HepG2 (cell line): ENCODE measurements around the gene CTNNBIP1. TPM values are rescaled to one million over a fixed set of nuclear protein-coding genes. Genes with fewer than 3 reads are reported as not detected.

Experiments used
- ATAC-seq: fragments of 200-7000 bp; cut with Tn5 transposase; 3 replicates; pipeline ENCODE4 v1.9.1; 2020; ENCODE audit warnings: mild to moderate bottlenecking, moderate library complexity
- BruUV-seq: library from RNA; stranded (reverse); fragments of 400-500 nt; replicated peaks from 2 replicates; lab custom pipeline; 2021; lab: Mats Ljungman, UMichigan
- CTCF ChIA-PET: fragments of 300-600 bp; formaldehyde crosslinking; extraction: SDS; loops from one replicate; lab custom pipeline; 2021; ENCODE audit warnings: low total read pairs, inconsistent platforms, low intra/inter-chr PET ratio; lab: Yijun Ruan, JAX
- POLR2A ChIA-PET: fragments of 350-600 bp; sonication (Branson Sonifier 250); formaldehyde crosslinking; loops from one replicate; lab custom pipeline; 2020; ENCODE audit warnings: antibody characterized with exemption, inconsistent platforms; lab: Yijun Ruan, JAX
- DNase-seq: peaks from one replicate; pipeline ENCODE4 v3.0.0-alpha.2; 2015; ENCODE audit warnings: low spot score
- FAIRE-seq: peaks from 3 replicates; lab custom pipeline; 2011; peaks lifted over from hg19 to GRCh38; lab: Jason Lieb, UNC
- H2AFZ ChIP-seq: one replicate; pipeline ENCODE4 v1.6.1; 2011; ENCODE audit warnings: low read length, inconsistent platforms
- H3K27ac ChIP-seq: fragments of 300-600 bp; 3 replicates; pipeline ENCODE4 v1.8.0; 2011; ENCODE audit warnings: mixed run types, mild to moderate bottlenecking, mixed read lengths, low read length, inconsistent platforms; ENCODE audit not compliant: insufficient read depth; ENCODE audit errors: extremely low read length
- H3K27me3 ChIP-seq, 2 experiments: fragments of 200-600 bp in 1 of 2; 2 replicates in 1 of 2; 3 replicates in 1 of 2; pipeline versions ENCODE4 v1.6.0 to v1.8.0; 2011; ENCODE audit warnings: low read length in 2 of 2, mild to moderate bottlenecking in 2 of 2, moderate library complexity in 2 of 2, inconsistent platforms in 1 of 2; ENCODE audit not compliant: insufficient read depth in 2 of 2, control insufficient read depth in 1 of 2
- H3K36me3 ChIP-seq, 2 experiments: fragments of 200-600 bp in 1 of 2; replicated peaks in 1 of 2; 2 replicates in 1 of 2; 3 replicates in 1 of 2; pipeline versions ENCODE4 v1.5.1 to v1.8.0; 2011; ENCODE audit warnings: low read length in 2 of 2, inconsistent platforms in 1 of 2; ENCODE audit not compliant: insufficient read depth in 2 of 2, control insufficient read depth in 1 of 2
- H3K4me1 ChIP-seq: 2 replicates; pipeline ENCODE4 v1.5.1; 2012; ENCODE audit warnings: low read length, inconsistent platforms; ENCODE audit not compliant: insufficient read depth
- H3K4me2 ChIP-seq: 2 replicates; pipeline ENCODE4 v1.6.0; 2011; ENCODE audit warnings: low read depth, low read length, inconsistent platforms
- H3K4me3 ChIP-seq, 3 experiments: fragments of 200-600 bp in 1 of 3; sonication (generic), shearing (Covaris generic) in 1 of 3; replicated peaks in 1 of 3; 2 replicates each; pipeline ENCODE4 v1.5.1; 2011 to 2016; ENCODE audit warnings: low read length in 3 of 3, inconsistent platforms in 2 of 3, low read depth in 2 of 3, mild to moderate bottlenecking in 2 of 3, control low read depth in 1 of 3, mixed read lengths in 1 of 3; ENCODE audit not compliant: insufficient read depth in 1 of 3
- H3K79me2 ChIP-seq: one replicate; pipeline ENCODE4 v1.6.1; 2011; ENCODE audit warnings: low read length, inconsistent platforms; ENCODE audit not compliant: insufficient read depth
- H3K9ac ChIP-seq: 2 replicates; pipeline ENCODE4 v1.6.0; 2011; ENCODE audit warnings: mild to moderate bottlenecking, low read depth, low read length, inconsistent platforms; ENCODE audit not compliant: insufficient read depth
- H3K9me3 ChIP-seq: 2 replicates; pipeline ENCODE4 v1.5.1; 2012; ENCODE audit warnings: mild to moderate bottlenecking, low read length
- H4K20me1 ChIP-seq: 2 replicates; pipeline ENCODE4 v1.6.0; 2011; ENCODE audit warnings: inconsistent platforms, mild to moderate bottlenecking, low read length, moderate library complexity; ENCODE audit not compliant: insufficient read depth
- NR2F6 ChIP-seq, 2 experiments: IDR thresholded peaks; 2 replicates each; pipeline ENCODE4 v1.6.1; 2016; ENCODE audit warnings: antibody characterized with exemption in 1 of 2, mild to moderate bottlenecking in 1 of 2
- WGBS: methylation state at CpG from one replicate; pipeline ENCODE4 v1.1.6; 2017; ENCODE audit warnings: low lambda C conversion rate; 5-methylcytosine and 5-hydroxymethylcytosine counted together
- in situ Hi-C: cut with HindIII; loops from 2 replicates; pipeline ENCODE4 v1.10.0; 2017; ENCODE audit warnings: low pct_unique_long_range_greater_than_20kb; ENCODE audit not compliant: extremely low pct_ligation_motif_present
- intact Hi-C: fragments of 100-400 bp; cut with micrococcal nuclease; formaldehyde crosslinking; loops from one replicate; pipeline ENCODE4 v1.10.0; 2022; ENCODE audit not compliant: unreplicated experiment
- polyA plus RNA-seq, 8 experiments: library from polyadenylated mRNA; depleted of rRNA in 3 of 8; stranded (reverse) in 7 of 8; unstranded in 1 of 8; fragments of >200 nt; fragmentation: Illumina TruSeq in 4 of 8; extraction: Trizol in 4 of 8; gene quantifications; 2 replicates each; pipeline versions ENCODE4 v1.2.1 to v1.2.3, GENCODE V29; 2011 to 2016; ENCODE audit warnings: low read depth in 4 of 8, missing spikeins in 1 of 8, mixed read lengths in 1 of 8; ENCODE audit not compliant: insufficient read depth in 1 of 8
- total RNA-seq, 5 experiments: library from RNA; depleted of rRNA; stranded (reverse); fragments of >200 nt; fragmentation: Illumina TruSeq; extraction: Trizol; gene quantifications; 2 replicates each; pipeline ENCODE4 v1.2.3, GENCODE V29; 2016; ENCODE audit warnings: low read depth in 1 of 5
- TF ChIP-seq, protein P1 (sequence below): sonication (generic); formaldehyde crosslinking; IDR thresholded peaks from 2 replicates; pipeline ENCODE4 v1.4.0; 2020; ENCODE audit warnings: missing genetic modification reagents

Gene CTNNBIP1
- total and polyA plus RNA-seq, 2 of the 13 experiments (the other 11 are each of a cell fraction or from before 2014, with no cell fraction given): 71.7 to 83.0 TPM

GRCh38 chr1:9868244-9868590 is 41.9 kb downstream of the CTNNBIP1 start:
- TF ChIP-seq, protein P1, sequence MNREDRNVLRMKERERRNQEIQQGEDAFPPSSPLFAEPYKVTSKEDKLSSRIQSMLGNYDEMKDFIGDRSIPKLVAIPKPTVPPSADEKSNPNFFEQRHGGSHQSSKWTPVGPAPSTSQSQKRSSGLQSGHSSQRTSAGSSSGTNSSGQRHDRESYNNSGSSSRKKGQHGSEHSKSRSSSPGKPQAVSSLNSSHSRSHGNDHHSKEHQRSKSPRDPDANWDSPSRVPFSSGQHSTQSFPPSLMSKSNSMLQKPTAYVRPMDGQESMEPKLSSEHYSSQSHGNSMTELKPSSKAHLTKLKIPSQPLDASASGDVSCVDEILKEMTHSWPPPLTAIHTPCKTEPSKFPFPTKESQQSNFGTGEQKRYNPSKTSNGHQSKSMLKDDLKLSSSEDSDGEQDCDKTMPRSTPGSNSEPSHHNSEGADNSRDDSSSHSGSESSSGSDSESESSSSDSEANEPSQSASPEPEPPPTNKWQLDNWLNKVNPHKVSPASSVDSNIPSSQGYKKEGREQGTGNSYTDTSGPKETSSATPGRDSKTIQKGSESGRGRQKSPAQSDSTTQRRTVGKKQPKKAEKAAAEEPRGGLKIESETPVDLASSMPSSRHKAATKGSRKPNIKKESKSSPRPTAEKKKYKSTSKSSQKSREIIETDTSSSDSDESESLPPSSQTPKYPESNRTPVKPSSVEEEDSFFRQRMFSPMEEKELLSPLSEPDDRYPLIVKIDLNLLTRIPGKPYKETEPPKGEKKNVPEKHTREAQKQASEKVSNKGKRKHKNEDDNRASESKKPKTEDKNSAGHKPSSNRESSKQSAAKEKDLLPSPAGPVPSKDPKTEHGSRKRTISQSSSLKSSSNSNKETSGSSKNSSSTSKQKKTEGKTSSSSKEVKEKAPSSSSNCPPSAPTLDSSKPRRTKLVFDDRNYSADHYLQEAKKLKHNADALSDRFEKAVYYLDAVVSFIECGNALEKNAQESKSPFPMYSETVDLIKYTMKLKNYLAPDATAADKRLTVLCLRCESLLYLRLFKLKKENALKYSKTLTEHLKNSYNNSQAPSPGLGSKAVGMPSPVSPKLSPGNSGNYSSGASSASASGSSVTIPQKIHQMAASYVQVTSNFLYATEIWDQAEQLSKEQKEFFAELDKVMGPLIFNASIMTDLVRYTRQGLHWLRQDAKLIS (CRISPR knock-in tag): no peak
- TF ChIP-seq NR2F6 (IDR thresholded peaks at IDR 0.05) (0 out of 2 replicates have a peak, but pooled peaks have one; percentile 21), NR2F6 (CRISPR knock-in tag; IDR thresholded peaks at IDR 0.05) (no peak)
- ATAC-seq (peak; percentile 5; the same call in 1 of the 3 replicates), DNase-seq (no peak), FAIRE-seq (no peak)
- H3K27me3 ChIP-seq: no peaks in the 10 kb centered on the region
- in situ Hi-C loops: loop anchor here (5.0 kb wide), 1 partner anchor 81 kb away; no protein-coding TSS in a partner anchor
- H3K4me1 ChIP-seq: peaks cover 30% of the 10 kb centered on the region
- BruUV-seq: no TSS peak
- no peaks in the 10 kb centered on the region for H3K79me2 ChIP-seq
- POLR2A ChIA-PET: no interaction called here
- no peaks in the 10 kb centered on the region for H4K20me1 ChIP-seq
- peaks cover 21 to 37% of the 10 kb centered on the region in 2 experiments for H3K36me3 ChIP-seq
- no peak overlapping the region for H3K9ac ChIP-seq
- CTCF ChIA-PET: interaction anchor here (1.6 to 2.8 kb wide), 2 partner anchors 84 to 241 kb away, joined by 8 to 41 read pairs; no protein-coding TSS in a partner anchor
- intact Hi-C loops: loop anchor here (5.0 kb wide), 1 partner anchor 241 kb away; no protein-coding TSS in a partner anchor
- 68% methylated on average over 3 of the region's 3 CpGs for WGBS
- no peak overlapping the region for H2AFZ ChIP-seq
- H3K4me2 ChIP-seq: no peak overlapping the region
- no peak overlapping the region for H3K4me3 ChIP-seq
- no peak overlapping the region for H3K27ac ChIP-seq
- H3K9me3 ChIP-seq: no peaks in the 10 kb centered on the region
